ENCODE results near the gene SIVA1.

Gene SIVA1

DNA sequence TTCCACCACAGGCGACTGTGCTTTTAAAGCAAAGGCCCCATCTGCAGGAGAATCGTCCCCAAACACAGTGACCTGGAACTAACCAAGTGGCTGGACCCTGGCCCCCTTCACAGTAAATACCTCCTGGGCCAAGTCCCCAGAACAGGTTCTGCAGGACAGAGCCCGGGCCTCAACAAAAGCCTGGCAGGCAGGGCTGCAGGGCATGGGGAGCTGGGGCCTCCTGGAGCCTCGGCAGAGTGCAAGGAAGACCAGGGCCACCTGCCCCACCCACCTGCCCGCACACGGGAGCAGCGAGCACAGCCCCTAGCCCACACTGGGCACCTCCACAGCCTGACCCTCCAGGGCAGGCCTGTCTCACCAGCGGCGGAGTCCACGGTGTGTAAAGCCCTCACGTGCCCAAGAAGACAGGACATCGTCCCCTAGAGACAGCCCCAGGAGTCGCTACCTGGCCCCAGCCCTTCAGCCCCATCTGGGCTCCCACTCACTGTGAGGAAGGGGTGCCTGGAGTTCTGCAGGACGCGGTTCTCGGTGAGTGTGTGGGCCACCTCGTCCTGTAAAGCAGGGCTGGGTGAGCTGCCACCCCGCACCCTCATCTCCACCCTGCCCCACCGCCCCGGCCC, 21.6 kb downstream of the SIVA1 start:
- H3K4me3 ChIP-seq (ENCODE audit: low read depth, low read length) = no peak overlapping the region
- TF ChIP-seq, protein P1, sequence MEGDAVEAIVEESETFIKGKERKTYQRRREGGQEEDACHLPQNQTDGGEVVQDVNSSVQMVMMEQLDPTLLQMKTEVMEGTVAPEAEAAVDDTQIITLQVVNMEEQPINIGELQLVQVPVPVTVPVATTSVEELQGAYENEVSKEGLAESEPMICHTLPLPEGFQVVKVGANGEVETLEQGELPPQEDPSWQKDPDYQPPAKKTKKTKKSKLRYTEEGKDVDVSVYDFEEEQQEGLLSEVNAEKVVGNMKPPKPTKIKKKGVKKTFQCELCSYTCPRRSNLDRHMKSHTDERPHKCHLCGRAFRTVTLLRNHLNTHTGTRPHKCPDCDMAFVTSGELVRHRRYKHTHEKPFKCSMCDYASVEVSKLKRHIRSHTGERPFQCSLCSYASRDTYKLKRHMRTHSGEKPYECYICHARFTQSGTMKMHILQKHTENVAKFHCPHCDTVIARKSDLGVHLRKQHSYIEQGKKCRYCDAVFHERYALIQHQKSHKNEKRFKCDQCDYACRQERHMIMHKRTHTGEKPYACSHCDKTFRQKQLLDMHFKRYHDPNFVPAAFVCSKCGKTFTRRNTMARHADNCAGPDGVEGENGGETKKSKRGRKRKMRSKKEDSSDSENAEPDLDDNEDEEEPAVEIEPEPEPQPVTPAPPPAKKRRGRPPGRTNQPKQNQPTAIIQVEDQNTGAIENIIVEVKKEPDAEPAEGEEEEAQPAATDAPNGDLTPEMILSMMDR (IDR thresholded peaks at IDR 0.05; ENCODE audit: borderline replicate concordance, insufficient read depth, low read depth, low read length) = no peak

DNA sequence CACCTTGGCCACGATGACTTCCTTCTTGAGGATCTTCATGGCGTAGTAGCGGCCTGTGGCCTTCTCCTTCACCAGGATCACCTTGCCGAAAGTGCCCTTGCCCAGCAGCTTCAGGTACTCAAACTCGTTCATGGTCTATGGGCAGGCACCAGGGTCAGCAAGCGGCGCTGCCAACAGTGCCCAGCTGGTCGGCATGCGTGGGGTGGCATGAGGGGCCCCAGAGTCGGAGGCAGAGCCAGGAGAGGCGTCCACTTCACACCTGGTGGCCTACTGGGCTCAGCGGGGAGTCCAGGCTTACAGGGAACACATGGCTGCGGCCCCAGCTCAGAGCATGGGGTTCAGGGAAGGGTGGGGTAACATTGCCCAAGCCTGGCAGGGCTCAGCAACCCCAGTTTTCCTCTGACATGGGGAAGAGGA, 22.1 kb downstream of the SIVA1 start:
- TF ChIP-seq, protein P1 (IDR thresholded peaks at IDR 0.05; ENCODE audit: borderline replicate concordance, insufficient read depth, low read depth, low read length) = no peak
- H3K4me3 ChIP-seq (ENCODE audit: low read depth, low read length) = no peak overlapping the region

DNA sequence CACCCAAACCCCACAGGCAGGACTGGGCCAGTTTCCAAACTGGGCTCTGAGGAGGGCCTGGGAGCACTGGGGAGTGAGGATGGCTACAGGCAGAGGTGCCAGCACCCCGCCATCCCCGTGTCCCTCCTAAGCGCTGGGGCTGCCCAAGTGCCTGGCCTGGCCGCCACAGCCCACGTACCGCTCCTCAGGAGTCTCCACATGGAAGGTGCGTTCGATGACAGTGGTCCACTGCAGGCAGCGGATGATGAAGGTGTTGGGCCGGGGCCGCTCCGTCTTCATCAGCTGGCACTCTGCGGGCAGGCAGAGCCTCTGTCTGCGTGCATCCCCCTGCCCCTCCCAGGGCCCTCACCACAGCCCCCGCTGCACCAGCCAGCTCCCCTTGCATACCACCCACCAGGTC, 23.5 kb downstream of the SIVA1 start:
- H3K4me3 ChIP-seq (ENCODE audit: low read depth, low read length) = no peak overlapping the region
- TF ChIP-seq, protein P1 (IDR thresholded peaks at IDR 0.05; ENCODE audit: borderline replicate concordance, insufficient read depth, low read depth, low read length) = no peak

DNA sequence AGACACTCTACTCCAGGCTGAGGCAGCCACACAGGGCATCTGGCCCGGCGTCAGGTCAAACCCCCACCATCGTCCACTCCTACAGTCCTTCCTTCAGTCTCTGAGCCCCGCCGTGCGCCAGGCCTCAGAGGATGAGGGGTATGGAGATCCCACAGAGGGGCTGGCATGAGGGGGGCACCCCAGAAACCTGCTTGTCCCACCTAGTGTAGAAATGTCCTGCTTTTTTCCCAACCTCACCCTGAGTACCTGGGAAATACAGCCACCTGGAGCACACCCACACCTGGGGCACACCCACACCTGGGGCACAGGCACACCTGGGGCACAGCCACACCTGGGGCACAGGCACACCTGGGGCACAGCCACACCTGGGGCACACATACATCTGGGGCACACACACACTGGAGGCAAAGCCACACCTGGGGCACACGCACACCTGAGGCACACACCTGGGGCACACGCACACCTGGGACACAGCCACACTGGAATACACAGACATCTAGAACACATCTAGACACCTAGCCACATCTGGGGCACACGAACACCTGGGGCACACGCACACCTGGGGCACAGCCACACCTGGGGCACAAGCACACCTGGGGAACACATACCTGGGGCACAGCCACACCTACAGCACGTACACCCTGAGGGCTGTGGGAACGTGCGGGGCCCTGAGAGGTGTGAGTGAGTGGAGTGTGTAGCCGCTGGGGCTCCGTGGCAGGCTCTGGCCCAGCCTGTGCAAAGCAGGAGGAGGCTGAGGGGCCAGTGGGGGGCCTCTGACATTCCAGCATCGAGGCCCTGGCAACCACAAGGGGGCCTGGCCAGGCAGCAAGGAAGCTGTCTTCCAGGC, 24.2 kb downstream of the SIVA1 start:
- TF ChIP-seq, protein P1 (IDR thresholded peaks at IDR 0.05; ENCODE audit: borderline replicate concordance, insufficient read depth, low read depth, low read length) = no peak
- H3K4me3 ChIP-seq (ENCODE audit: low read depth, low read length) = no peak overlapping the region

DNA sequence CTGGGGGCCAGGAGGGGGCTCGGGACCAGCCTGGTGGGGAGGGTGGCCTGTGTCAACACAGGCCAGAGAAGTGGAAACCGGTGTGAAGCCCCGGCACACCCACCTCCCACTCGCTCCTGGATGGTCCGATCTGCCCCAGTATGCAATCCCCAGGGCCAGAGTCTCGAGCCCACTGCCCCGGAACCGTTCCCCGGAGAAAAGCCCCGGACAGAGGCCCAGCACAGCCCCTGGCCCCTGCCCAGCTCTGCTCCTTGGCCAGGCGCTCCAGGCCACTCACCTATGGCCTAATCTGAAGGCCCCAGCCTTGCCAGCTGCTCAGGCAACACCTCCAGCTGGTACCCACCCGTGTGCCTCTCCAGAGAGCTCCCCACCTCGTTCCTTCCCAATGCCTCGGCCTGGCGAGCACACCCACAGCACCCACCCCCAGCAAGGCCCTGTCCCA, 24.9 kb downstream of the SIVA1 start:
- TF ChIP-seq, protein P1 (IDR thresholded peaks at IDR 0.05; ENCODE audit: borderline replicate concordance, insufficient read depth, low read depth, low read length) = no peak

DNA sequence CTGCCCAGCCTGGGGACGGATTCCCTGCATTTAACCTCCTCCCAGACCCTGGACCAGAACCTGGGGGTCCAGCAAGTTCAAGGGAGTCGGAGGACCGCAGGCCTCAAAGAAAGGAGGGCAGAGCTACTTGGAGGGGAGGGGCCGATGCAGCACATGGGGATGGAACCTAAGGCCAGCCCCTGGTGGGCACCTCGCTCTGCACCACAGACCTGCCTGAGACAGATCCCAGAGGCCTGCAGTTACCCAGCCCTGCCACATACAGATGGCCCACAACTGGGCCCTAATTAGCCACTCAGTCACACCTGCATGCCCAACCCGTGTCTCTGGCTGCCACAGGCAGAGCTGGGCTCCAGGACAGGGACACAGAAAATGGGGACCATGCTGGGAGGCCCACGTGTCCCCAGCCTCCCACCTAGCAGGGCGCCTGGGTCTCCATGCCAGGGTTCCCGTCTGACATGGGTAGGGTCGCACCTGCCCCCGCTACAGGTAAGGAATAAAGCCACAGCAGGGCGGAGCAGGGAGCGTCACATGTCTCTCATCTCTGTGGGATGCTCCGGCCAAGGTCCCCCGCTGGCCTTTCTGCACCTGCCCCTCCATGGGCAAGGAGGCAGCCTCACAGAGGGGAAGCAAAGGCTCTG, 25.9 kb downstream of the SIVA1 start:
- TF ChIP-seq, protein P1 (IDR thresholded peaks at IDR 0.05; ENCODE audit: borderline replicate concordance, insufficient read depth, low read depth, low read length) = no peak
- H3K4me3 ChIP-seq (ENCODE audit: low read depth, low read length) = no peak overlapping the region

More for the DNA sequence above, 24.9 kb downstream of the SIVA1 start:
- H3K4me3 ChIP-seq (ENCODE audit: low read depth, low read length) = no peak overlapping the region

Measured in GM12875 (cell line).